Dedifferentiated amniotic fluid mesenchymal stem cell (primary cell): Measurements from ENCODE around the gene SOHLH2.
A peak's percentile ranks its signal among the peaks of the same experiment; 100 is the strongest.

Source experiments
- DNase-seq: peaks from one replicate; pipeline ENCODE4 v3.0.0-alpha.2; 2016; ENCODE audit errors: extremely low spot score

SOHLH2 gene

GRCh38 chr13:36131931-36132297 lies 82.4 kb downstream of the SOHLH2 start:
- no peak for DNase-seq

GRCh38 chr13:36131222-36131930 lies 83.0 kb downstream of the SOHLH2 start, which contains the start of gene DCLK1:
Gene DCLK1 (minus strand): TSS chr13:36131382.
- DNase-seq, result peak; percentile 47

GRCh38 chr13:36130552-36131221 lies 83.7 kb downstream of the SOHLH2 start:
- DNase-seq, result no peak

- DNase-seq, result no peak
Measured at GRCh38 chr13:36130193-36130551, 84.2 kb downstream of the SOHLH2 start.

- no peak for DNase-seq
Measured at GRCh38 chr13:36129539-36129938, 84.8 kb downstream of the SOHLH2 start.

- DNase-seq, result no peak
Measured at GRCh38 chr13:36126491-36126890, 87.9 kb downstream of the SOHLH2 start.

- DNase-seq, result no peak
Measured at GRCh38 chr13:36125841-36126240, 88.5 kb downstream of the SOHLH2 start.

GRCh38 chr13:36124236-36124822 lies 90.0 kb downstream of the SOHLH2 start:
- peak; percentile 88 for DNase-seq
